T-cell (primary cell): Measurements from ENCODE around the gene OR13J1. TPM values are rescaled to one million over a fixed set of nuclear protein-coding genes. Genes with fewer than 3 reads are reported as not detected.

ENCODE experiments used
- ATAC-seq, 4 experiments: fragments of 200-7000 bp in 3 of 4; fragments of 150-1000 bp in 1 of 4; cut with Tn5 transposase; replicated peaks in 1 of 4; 1 replicate in 3 of 4; 2 replicates in 1 of 4; pipeline ENCODE4 v1.10.0; 2021; ENCODE audit warnings: moderate library complexity in 3 of 4, mild to moderate bottlenecking in 2 of 4, moderate number of reproducible peaks in 1 of 4
- CTCF ChIA-PET, 2 donors: fragments of 300-600 bp; sonication (Branson Sonifier 250); formaldehyde crosslinking; loops; one replicate each; lab custom pipeline; 2022; ENCODE audit warnings: antibody characterized with exemption in 2 of 2; lab: Charles Lee
- POLR2A ChIA-PET, 2 donors: fragments of 300-600 bp; sonication (Branson Sonifier 250); formaldehyde crosslinking; loops; one replicate each; lab custom pipeline; 2022; ENCODE audit warnings: antibody characterized with exemption in 2 of 2; lab: Charles Lee
- DNase-seq, 35 experiments: peaks; one replicate each; pipeline versions ENCODE4 v3.0.0 to v3.0.0-alpha.2; 2013 to 2023
- H3K27ac ChIP-seq: one replicate; pipeline ENCODE4 v1.5.1; 2013; ENCODE audit warnings: low read length
- H3K27me3 ChIP-seq, 2 experiments: replicated peaks in 1 of 2; 1 replicate in 1 of 2; 2 replicates in 1 of 2; pipeline versions ENCODE4 v1.6.1 to v1.7.0; 2013; ENCODE audit warnings: low read length in 1 of 2, mixed read lengths in 1 of 2; ENCODE audit not compliant: control insufficient read depth in 2 of 2, insufficient read depth in 2 of 2; ENCODE audit errors: extremely low read depth in 1 of 2
- H3K36me3 ChIP-seq, 2 donors: 1 replicate in 1 of 2; 2 replicates in 1 of 2; pipeline versions ENCODE4 v1.6.1 to v1.7.0; 2013; ENCODE audit warnings: low read length in 1 of 2; ENCODE audit not compliant: control insufficient read depth in 2 of 2, insufficient read depth in 1 of 2; ENCODE audit errors: extremely low read depth in 1 of 2
- H3K4me1 ChIP-seq, 2 experiments: 1 replicate in 1 of 2; 2 replicates in 1 of 2; pipeline versions ENCODE4 v1.6.1 to v1.7.0; 2013; ENCODE audit warnings: low read length in 2 of 2, mixed read lengths in 1 of 2; ENCODE audit not compliant: insufficient read depth in 2 of 2, control insufficient read depth in 1 of 2; ENCODE audit errors: extremely low read depth in 1 of 2
- H3K4me3 ChIP-seq, 2 donors: 1 replicate in 1 of 2; 2 replicates in 1 of 2; pipeline versions ENCODE4 v1.5.1 to v1.7.0; 2013; ENCODE audit warnings: mild to moderate bottlenecking in 2 of 2, low read length in 1 of 2, moderate library complexity in 1 of 2; ENCODE audit not compliant: control insufficient read depth in 1 of 2; ENCODE audit errors: extremely low read depth in 1 of 2
- H3K9me3 ChIP-seq: 2 replicates; pipeline ENCODE4 v1.7.0; 2013
- H3K27ac Mint-ChIP-seq, 2 donors: one replicate each; pipeline ENCODE4 v1.8.0; 2020 to 2021; ENCODE audit warnings: mild to moderate bottlenecking in 2 of 2, mixed read lengths in 2 of 2
- H3K27me3 Mint-ChIP-seq, 2 donors: one replicate each; pipeline ENCODE4 v1.8.0; 2021 to 2022; ENCODE audit warnings: mixed read lengths in 2 of 2
- H3K36me3 Mint-ChIP-seq: one replicate; pipeline ENCODE4 v1.8.0; 2021; ENCODE audit warnings: mixed read lengths
- H3K4me1 Mint-ChIP-seq, 3 donors: one replicate each; pipeline ENCODE4 v1.8.0; 2020 to 2022; ENCODE audit warnings: mixed read lengths in 3 of 3, mild to moderate bottlenecking in 1 of 3
- H3K4me3 Mint-ChIP-seq, 3 donors: one replicate each; pipeline ENCODE4 v1.8.0; 2020 to 2022; ENCODE audit warnings: mild to moderate bottlenecking in 3 of 3, mixed read lengths in 3 of 3, moderate library complexity in 3 of 3
- H3K9me3 Mint-ChIP-seq, 3 donors: one replicate each; pipeline ENCODE4 v1.8.0; 2020 to 2022; ENCODE audit warnings: mixed read lengths in 3 of 3
- WGBS: methylation state at CpG from one replicate; pipeline ENCODE4 v1.1.5; 2013; ENCODE audit warnings: missing lambda C conversion rate; ENCODE audit not compliant: insufficient coverage; 5-methylcytosine and 5-hydroxymethylcytosine counted together
- total RNA-seq, 35 experiments: library from RNA in 6 of 35; stranded (reverse) in 6 of 35; fragments of 120-200 nt in 1 of 35; gene quantifications; one replicate each; pipeline versions ENCODE4 v1.2.1 to v1.2.4 and lab custom pipeline; 2013 to 2026

The OR13J1 gene
- total RNA-seq, 5 donors from 2014 or later (not counting 1 experiment from before 2014, with no cell fraction given): not detected

DNA sequence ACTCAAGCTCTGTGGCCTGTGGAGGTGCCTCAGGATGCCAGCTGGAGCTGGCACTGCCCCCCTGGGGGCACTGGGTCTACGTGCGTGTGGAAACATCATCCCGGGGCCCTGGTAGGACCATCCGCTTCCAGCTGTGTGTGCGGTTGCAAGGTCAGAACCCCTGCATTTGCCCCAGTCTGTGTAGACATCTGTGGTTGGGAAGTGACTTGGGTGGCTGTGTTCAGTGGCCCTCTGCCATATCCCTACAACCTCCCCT lies 28.6 kb downstream of the OR13J1 start:
- ATAC-seq: no peak
- no peak overlapping the region for H3K4me3 ChIP-seq
- ChIA-PET POLR2A (interaction anchor here in 1 of 2 donors (0.5 kb wide), 1 partner anchor 206 kb away, joined by 7 read pairs; no protein-coding TSS in a partner anchor), CTCF (no interaction called here)
- no peak overlapping the region for H3K4me3 Mint-ChIP-seq
- H3K27ac Mint-ChIP-seq: no peak overlapping the region
- H3K27ac ChIP-seq: no peak overlapping the region
- H3K4me1 ChIP-seq: peaks cover 17 to 21% of the 10 kb centered on the region in 2 experiments
- peaks cover 0 to 3% of the 10 kb centered on the region in 2 donors for H3K36me3 ChIP-seq
- H3K4me1 Mint-ChIP-seq: peaks cover 19 to 22% (median 22%) of the 10 kb centered on the region in 3 donors
- no peak for DNase-seq
- no CpG with 5 or more reads among the region's 5 CpGs for WGBS
- no peaks in the 10 kb centered on the region for H3K27me3 Mint-ChIP-seq
- no peaks in the 10 kb centered on the region for H3K9me3 Mint-ChIP-seq
- no peaks in the 10 kb centered on the region for H3K36me3 Mint-ChIP-seq
- no peaks in the 10 kb centered on the region for H3K27me3 ChIP-seq
- H3K9me3 ChIP-seq: no peaks in the 10 kb centered on the region

DNA sequence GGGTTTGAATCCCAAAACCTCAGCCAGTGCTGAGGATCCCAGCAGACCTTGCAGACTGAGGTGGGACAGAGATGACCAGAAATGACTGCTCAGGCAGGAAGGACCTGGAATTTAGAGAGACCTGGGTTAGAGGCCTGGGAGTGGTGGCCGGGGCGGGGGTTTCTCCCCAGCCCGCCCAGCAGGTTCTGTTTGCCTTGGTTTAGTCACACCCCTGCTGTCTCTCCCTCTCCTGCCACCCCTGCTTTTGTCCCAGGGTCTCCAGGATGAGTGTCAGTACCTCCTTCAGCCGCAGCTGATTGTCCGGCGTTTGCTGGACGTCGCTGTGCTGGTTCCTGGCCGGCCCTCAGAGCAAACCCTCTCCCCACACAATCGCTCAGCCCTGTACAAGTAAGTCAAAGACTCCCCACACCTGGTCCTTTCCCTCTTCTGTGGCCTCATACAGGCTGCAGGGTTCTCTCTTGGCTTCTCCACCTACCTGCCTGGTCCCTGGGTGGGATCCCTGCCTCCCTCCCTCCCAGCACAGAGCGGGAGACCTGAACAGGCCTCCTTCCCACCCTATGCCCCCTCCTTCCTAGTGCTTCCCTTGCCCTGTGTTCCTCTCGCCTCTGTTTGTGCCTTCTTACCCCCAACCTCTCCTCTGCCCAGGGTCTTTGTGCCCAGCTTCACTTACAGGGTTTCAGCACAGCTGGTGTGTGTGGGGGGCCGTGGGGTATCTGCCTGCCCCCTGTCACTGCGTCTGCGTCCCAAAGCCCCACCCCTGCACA lies 29.1 kb downstream of the OR13J1 start:
- Mint-ChIP-seq H3K9me3 (no peaks in the 10 kb centered on the region), H3K4me3 (no peak overlapping the region), H3K36me3 (no peaks in the 10 kb centered on the region), H3K27ac (no peak overlapping the region), H3K27me3 (no peaks in the 10 kb centered on the region), H3K4me1 (peaks cover 19 to 22% (median 21%) of the 10 kb centered on the region in 3 donors)
- DNase-seq (no peak), ATAC-seq (no peak)
- no peak overlapping the region for H3K4me3 ChIP-seq
- ChIA-PET CTCF (no interaction called here), POLR2A (interaction anchor here in 1 of 2 donors (0.5 kb wide), 1 partner anchor 206 kb away, joined by 7 read pairs; no protein-coding TSS in a partner anchor)
- no peaks in the 10 kb centered on the region for H3K9me3 ChIP-seq
- peaks cover 0 to 3% of the 10 kb centered on the region in 2 donors for H3K36me3 ChIP-seq
- no peak overlapping the region for H3K27ac ChIP-seq
- H3K27me3 ChIP-seq: no peaks in the 10 kb centered on the region
- peaks cover 16% of the 10 kb centered on the region in 2 experiments for H3K4me1 ChIP-seq
- WGBS: 93% methylated on average over 11 of the region's 15 CpGs

DNA sequence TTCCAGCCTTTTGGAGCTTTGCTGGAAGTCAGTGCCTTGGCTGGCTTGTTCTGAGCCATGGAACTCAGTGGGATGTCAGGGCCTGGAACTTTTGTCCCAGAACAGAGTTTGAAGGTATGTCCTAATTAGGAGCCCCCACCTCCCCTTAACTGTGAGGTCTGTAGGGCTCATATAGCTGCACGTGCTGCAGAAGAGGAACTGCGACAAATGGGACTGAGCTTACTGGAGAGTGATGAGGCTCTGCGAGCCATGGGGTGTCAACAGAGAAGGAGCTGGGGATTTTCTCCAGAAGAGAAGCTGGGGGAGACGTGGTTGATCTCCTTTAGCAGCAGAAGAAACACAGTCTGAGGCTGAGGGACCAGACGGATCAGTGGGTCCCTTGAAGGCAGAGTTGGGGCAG lies 30.3 kb downstream of the OR13J1 start:
- Histone ChIP-seq H3K27me3 (no peaks in the 10 kb centered on the region), H3K27ac (no peak overlapping the region), H3K4me1 (peaks cover 4 to 7% of the 10 kb centered on the region in 2 experiments), H3K9me3 (no peaks in the 10 kb centered on the region), H3K36me3 (peaks cover 0 to 3% of the 10 kb centered on the region in 2 donors), H3K4me3 (no peak overlapping the region)
- H3K36me3 Mint-ChIP-seq: no peaks in the 10 kb centered on the region
- H3K4me1 Mint-ChIP-seq: peaks cover 9 to 11% (median 10%) of the 10 kb centered on the region in 3 donors
- WGBS: 84% methylated on average over 5 of the region's 5 CpGs
- no peak overlapping the region for H3K4me3 Mint-ChIP-seq
- no peak for ATAC-seq
- H3K27ac Mint-ChIP-seq: no peak overlapping the region
- H3K9me3 Mint-ChIP-seq: no peaks in the 10 kb centered on the region
- no peak for DNase-seq
- ChIA-PET POLR2A (no interaction called here), CTCF (interaction anchor here in 1 of 2 donors (1.5 kb wide), 1 partner anchor 42 kb away, joined by 4 read pairs; no protein-coding TSS in a partner anchor)
- H3K27me3 Mint-ChIP-seq: no peaks in the 10 kb centered on the region

DNA sequence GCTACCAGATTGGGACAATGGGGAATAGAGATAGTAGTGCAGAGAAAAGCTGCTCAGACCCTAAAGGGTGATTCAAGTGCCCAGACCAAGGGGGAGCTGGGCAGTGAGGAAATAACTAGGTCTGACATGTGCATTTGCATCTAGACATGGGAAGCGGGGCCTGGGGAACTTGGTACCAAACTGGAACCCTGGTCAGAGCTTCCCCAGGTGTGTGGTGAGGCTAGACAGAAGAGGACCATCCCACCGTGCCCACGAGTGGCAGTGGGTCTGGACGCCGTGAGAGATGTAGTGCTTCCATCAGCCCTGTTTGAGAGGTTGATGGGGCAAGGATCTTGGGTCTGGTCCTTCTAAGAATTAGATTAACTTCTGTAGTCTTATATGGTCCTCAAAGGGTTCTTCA lies 33.6 kb downstream of the OR13J1 start:
- Histone ChIP-seq H3K27me3 (no peaks in the 10 kb centered on the region), H3K27ac (no peak overlapping the region), H3K4me1 (peaks cover 3 to 6% of the 10 kb centered on the region in 2 experiments), H3K36me3 (peaks cover 0 to 10% of the 10 kb centered on the region in 2 donors), H3K4me3 (no peak overlapping the region), H3K9me3 (no peaks in the 10 kb centered on the region)
- Mint-ChIP-seq H3K27ac (no peak overlapping the region), H3K4me1 (peaks cover 6 to 14% (median 10%) of the 10 kb centered on the region in 3 donors), H3K27me3 (no peaks in the 10 kb centered on the region), H3K9me3 (no peaks in the 10 kb centered on the region), H3K4me3 (no peak overlapping the region), H3K36me3 (no peaks in the 10 kb centered on the region)
- ATAC-seq: no peak
- 84% methylated on average over 2 of the region's 5 CpGs for WGBS
- POLR2A ChIA-PET: no interaction called here
- CTCF ChIA-PET: interaction anchor here (0.6 to 0.7 kb wide), 2 partner anchors 10 to 27 kb away, joined by 3 to 4 read pairs; no protein-coding TSS in a partner anchor
- no peak for DNase-seq

DNA sequence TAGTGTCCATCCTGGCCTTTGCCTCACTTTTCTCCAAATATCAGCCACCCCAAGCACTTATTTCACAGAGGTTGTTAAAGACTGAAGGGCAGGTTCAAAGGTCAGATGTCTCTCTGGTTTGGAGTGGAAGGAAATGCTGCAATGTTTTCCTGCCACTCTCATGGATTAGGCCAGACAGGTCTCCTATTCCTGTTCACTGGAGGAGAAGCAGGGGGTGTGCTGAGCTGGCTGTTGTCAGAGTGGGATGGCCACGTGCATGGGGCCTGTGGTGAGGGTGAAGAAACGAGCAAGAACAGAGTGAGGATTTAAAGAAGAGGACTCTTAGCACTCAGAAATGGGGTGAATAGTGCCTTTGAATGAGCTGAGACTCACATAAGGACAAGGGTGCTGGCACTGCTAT lies 34.4 kb downstream of the OR13J1 start:
- peaks cover 3 to 6% of the 10 kb centered on the region in 2 experiments for H3K4me1 ChIP-seq
- H3K36me3 Mint-ChIP-seq: no peaks in the 10 kb centered on the region
- no peak overlapping the region for H3K27ac Mint-ChIP-seq
- peaks cover 0 to 10% of the 10 kb centered on the region in 2 donors for H3K36me3 ChIP-seq
- H3K4me1 Mint-ChIP-seq: peaks cover 10 to 19% (median 16%) of the 10 kb centered on the region in 3 donors
- no peak overlapping the region for H3K4me3 ChIP-seq
- no peak overlapping the region for H3K27ac ChIP-seq
- CTCF ChIA-PET: interaction anchor here (0.7 to 1.4 kb wide), 5 partner anchors 9 to 46 kb away, joined by 3 to 4 read pairs (median 3); no protein-coding TSS in a partner anchor
- no peaks in the 10 kb centered on the region for H3K9me3 ChIP-seq
- 73% methylated on average over 2 of the region's 2 CpGs for WGBS
- no peak overlapping the region for H3K4me3 Mint-ChIP-seq
- POLR2A ChIA-PET: interaction anchor here in 1 of 2 donors (0.7 kb wide), 1 partner anchor 84 kb away, joined by 3 read pairs; no protein-coding TSS in a partner anchor
- no peaks in the 10 kb centered on the region for H3K27me3 ChIP-seq
- H3K27me3 Mint-ChIP-seq: no peaks in the 10 kb centered on the region
- DNase-seq: no peak
- no peak for ATAC-seq
- no peaks in the 10 kb centered on the region for H3K9me3 Mint-ChIP-seq

DNA sequence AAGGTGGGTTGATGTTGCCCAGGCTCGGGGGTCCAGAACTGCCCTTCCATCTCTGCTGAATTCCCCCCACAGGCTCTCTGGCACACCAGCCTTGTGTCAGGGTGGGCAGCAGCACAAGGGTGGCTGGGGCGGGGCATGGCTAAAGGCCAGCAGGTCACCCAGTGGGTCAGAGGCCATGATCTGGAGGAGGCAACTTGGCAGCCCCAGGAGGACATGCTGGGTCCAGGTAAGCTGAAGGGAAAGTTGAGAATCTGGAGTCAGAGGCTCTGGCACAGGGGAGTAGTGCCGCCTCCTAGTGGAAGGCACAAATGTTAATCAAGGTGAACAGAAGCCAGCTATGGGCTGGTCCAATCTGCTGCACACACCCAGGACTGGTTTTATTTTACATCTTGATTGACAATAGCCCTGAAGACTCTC lies 35.0 kb downstream of the OR13J1 start:
- H3K27ac ChIP-seq: no peak overlapping the region
- no peak overlapping the region for H3K4me3 ChIP-seq
- no peaks in the 10 kb centered on the region for H3K27me3 Mint-ChIP-seq
- H3K27ac Mint-ChIP-seq: no peak overlapping the region
- no peaks in the 10 kb centered on the region for H3K27me3 ChIP-seq
- peaks cover 15 to 23% (median 20%) of the 10 kb centered on the region in 3 donors for H3K4me1 Mint-ChIP-seq
- H3K36me3 ChIP-seq: peaks cover 0 to 10% of the 10 kb centered on the region in 2 donors
- H3K4me1 ChIP-seq: peaks cover 6% of the 10 kb centered on the region in 2 experiments
- peak in 1 of 35 experiments; percentile 31 for DNase-seq
- no peak for ATAC-seq
- no peaks in the 10 kb centered on the region for H3K9me3 Mint-ChIP-seq
- no peaks in the 10 kb centered on the region for H3K36me3 Mint-ChIP-seq
- POLR2A ChIA-PET: interaction anchor here in 1 of 2 donors (0.7 kb wide), 1 partner anchor 83 kb away, joined by 3 read pairs; no protein-coding TSS in a partner anchor
- no peaks in the 10 kb centered on the region for H3K9me3 ChIP-seq
- CTCF ChIA-PET: interaction anchor here in 1 of 2 donors (0.9 to 1.4 kb wide), 4 partner anchors 9 to 45 kb away, joined by 3 read pairs; no protein-coding TSS in a partner anchor
- WGBS: 100% methylated on average over 2 of the region's 3 CpGs
- H3K4me3 Mint-ChIP-seq: no peak overlapping the region
